HG03520 (cell line): ENCODE measurements around the gene STAT3.
"Not testable (repeated sequence)": the region's sequence is repeated elsewhere in the genome, so short reads cannot be mapped to it uniquely, and the experiment has no call there.

Experiments used
- ATAC-seq: cut with Tn5 transposase; IDR thresholded peaks from one replicate; pipeline ENCODE4 v1.9.1; 2021; ENCODE audit warnings: mild to moderate bottlenecking, moderate library complexity; ENCODE audit not compliant: unreplicated experiment

Gene STAT3

DNA sequence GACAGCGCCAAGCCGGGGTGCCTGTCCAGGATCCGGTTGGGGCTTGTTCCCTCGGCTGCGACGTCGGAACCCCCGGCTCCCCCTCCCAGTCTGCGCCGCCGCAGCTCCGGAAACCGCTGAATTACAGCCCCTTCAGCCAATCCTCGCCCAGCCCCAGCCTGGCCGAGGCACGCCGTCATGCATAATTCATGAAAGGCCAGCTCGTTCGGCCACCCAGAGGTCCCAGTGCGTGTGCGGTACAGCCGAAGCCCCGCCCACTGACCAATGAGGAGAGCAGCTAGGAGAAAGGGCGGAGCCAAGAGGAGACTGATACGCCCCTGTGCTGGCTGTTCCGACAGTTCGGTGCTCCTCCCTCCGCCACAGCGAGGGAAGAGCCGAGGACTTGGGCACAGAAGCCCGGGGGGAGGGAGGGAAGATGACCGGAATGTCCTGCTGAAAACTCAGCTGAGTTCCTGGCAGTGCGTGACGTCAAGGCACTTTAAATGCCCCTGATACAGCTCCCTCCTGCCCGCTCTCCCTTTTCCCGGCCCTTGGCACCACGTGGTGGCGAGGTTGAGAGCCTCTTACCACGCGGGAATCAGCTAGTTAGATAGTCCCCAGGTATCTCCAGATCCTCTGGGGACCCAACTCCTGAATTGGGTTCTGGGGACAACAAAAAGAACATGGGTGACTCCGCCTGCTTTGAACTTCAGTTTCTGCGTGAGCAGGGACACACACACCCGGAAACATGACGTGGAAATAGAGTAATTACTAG, at the start of gene STAT3:
TSS of gene STAT3 (minus strand) at position 62 of the 754 bp plus-strand sequence. CDS start 39,926 bp downstream, outside the sequence.
- ATAC-seq, result peak; percentile 84

- ATAC-seq, result no peak
Measured at GRCh38 chr17:42436391-42436790, 48.1 kb upstream of the STAT3 start.

DNA sequence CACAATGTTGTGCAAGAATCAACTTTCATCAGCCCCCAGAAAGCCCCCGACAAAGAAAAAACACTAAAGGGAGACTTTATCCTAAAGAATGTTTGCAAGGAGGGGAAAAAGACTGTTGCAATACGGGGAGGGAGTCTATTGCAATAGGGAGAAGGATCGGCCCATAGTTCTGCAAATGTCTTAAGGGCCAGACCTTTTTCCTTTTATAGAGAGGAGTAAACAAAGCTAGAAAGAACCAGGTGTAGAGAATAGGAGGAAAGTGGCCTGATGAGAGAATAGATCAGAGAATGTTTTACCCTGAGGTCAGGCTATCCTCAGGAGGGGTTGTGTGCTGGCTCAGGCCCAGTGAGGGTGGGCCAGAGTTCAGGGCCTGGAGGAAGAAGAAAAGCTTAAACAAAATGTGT, 43.5 kb upstream of the STAT3 start:
- no peak for ATAC-seq

DNA sequence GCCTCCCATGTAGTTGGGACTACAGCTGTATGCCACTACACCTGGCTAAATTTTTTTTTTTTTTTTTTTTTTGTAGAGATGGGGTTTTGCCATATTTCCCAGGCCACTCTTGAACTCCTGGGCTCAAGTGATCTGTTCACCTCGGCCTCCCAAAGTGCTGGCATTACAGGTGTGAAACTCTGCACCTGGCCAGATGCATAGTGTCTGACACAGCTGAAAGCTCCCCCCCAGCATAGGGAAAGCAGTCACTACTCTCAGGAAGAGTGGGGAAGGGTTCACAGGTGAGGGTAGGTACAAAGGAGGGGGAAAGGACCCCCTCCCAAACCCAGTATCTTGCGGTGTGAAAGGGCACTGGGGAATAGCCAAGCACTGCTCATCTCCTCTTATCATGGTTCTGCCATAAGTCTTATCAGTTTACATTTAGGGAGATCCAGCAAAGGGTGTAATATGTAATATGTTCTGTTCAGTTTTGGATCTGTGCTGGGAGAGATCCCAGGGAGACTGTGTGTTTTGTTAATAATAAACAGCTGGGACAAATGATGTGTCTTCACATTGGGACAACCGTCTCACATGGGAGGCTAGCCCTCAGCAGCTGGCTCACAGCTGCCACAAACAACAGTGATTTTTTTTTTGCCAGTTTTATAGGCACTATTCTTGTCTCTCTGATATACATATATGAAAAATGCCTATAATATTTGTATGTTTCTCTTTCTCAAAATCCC, 41.6 kb upstream of the STAT3 start:
- no peak for ATAC-seq

DNA sequence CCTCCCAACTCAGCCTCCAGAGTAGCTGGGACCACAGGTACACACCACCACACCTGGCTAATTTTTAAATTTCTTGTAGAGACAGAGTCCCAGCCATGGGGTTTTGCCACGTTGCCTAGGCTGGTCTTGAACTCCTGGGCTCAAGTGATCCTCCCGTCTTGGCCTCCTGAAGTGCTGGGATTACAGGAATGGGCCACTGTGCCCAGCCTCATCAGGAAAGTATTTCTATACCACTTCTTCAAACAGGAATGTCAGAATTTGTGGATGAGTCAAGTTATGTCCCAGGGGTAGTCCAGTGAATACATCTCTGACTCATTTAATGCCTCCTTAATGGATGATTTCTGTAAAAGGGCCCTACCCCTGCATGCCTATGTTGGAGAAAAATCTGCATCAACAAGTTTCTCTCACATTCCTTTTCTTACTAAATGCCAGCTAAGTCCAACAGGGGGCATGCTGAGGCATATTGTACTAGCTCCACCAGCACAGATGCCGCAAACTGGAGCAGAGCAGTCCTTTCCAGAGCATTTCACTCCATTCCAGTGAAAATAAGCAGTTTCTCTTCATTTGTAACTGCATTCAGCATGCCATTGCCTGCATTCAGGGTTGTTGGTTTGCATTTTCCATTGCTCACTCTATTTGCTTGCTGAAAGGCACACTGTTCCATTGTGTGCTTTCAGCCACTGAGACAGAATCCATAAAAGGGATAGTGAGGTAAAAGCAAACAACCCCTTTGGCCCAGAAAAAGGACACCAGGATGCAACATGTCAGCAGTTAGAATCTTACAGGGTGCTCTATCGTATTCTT, 40.1 kb upstream of the STAT3 start:
- no peak for ATAC-seq

- no peak for ATAC-seq
Measured at GRCh38 chr17:42424991-42425610, 36.9 kb upstream of the STAT3 start.

- no peak for ATAC-seq
Measured at GRCh38 chr17:42423766-42424165, 35.5 kb upstream of the STAT3 start.

DNA sequence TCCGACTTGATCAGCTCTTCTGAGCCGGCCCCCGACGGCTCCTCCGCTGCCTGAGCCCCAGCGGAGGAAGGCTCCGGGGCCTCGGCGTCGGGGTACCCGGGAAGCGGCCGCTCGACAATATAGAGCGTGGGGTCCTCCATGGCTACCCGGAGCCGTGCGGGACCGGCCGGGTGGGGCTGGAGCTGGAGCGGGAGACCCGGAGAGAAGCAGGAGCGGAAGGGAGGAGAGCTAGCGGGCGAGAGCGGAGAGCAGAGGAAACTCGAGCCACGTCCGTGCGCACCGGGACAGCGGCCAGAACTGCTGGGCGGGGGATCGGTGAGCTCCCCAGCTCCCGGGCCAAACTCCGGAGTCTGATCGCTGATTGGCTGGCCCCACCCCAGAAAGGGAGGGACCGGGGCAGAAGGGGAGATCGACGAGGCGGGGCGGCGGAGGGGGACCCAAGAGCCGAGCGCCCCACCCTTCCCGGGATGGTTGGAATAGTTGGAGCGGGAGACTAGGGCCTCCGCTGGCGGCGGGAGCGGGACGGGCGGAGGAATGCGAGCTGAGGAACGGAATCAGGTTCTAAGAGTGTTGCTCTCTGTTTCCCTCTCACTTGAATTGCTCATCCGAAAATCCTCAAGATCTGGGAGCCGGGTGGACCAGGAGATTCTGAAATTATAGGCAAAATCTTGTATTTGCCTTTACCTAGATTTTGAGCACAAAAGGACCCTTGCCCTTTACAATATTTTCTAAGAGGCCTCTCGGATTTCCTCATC, 34.9 kb upstream of the STAT3 start, which contains the start of gene CAVIN1:
TSS of gene CAVIN1 (minus strand) at position 299 of the 755 bp plus-strand sequence. CDS start at position 140, 159 bp downstream.
- ATAC-seq, result no peak

GRCh38 chr17:42422412-42422957, 34.2 kb upstream of the STAT3 start:
- no peak for ATAC-seq

GRCh38 chr17:42421507-42422338, 33.5 kb upstream of the STAT3 start:
- ATAC-seq, result no peak

DNA sequence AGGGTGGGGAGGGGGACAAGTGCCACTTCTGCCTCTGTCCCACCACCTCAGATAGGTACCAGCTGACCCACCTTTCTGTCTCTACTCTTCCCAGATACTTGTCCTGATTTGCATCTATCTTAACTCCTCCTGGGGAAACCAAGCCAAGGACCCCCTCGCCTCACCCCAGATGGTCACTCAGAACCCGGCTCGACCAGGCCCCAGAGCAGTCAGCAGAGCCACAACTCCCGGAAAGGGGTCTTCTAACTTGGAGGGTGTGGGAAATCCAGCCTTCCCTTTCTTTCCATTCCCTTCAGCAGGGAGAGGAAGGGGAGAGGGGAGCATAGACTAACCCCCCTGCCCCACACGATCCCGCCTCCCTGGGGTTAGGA, 32.9 kb upstream of the STAT3 start:
- no peak for ATAC-seq

GRCh38 chr17:42417981-42418380, 29.7 kb upstream of the STAT3 start:
- ATAC-seq, result not testable (repeated sequence)

GRCh38 chr17:42414704-42415409, 26.6 kb upstream of the STAT3 start:
- ATAC-seq, result no peak

- ATAC-seq, result no peak
Measured at GRCh38 chr17:42413464-42414040, 25.3 kb upstream of the STAT3 start.

DNA sequence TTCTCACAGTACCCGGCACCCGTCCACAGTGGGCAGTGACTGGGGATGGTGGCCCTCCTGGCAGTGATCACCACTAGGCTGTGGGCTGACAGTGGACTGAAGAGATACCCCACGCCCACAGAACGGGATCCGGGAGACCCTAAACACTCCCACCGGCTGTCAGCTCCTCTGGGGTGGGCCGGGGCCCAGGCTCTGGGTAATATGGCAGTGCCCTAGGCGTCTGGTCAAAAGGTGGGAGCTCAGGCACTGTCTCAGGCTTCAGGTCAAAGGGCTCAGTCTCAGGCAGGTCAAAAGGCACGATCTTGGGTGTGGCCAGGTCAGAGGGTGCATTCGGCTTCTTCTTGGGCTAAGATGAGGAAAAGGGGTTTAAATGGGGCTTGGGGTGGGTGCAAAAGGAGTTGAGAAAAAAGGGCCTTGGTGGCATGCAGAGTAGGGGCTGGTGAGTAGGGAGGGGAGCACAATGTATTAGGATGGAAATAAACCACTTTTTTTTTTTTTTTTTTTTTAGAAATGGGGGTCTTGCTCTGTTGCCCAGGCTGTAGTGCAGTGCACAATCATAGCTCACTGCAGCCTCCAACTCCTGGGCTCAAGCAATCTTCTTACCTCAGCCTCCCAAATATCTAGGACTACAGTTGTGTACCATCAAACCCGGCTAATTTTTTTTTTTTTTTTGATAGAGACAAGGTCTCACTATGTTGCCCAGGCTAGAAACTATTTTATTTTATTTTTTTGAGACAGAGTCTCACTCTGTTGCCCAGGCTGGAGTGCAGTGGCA, 23.9 kb upstream of the STAT3 start:
- ATAC-seq, result no peak

GRCh38 chr17:42411361-42411760, 23.1 kb upstream of the STAT3 start:
- no peak for ATAC-seq

GRCh38 chr17:42410319-42410685, 22.1 kb upstream of the STAT3 start:
- ATAC-seq, result no peak
